HG03196 (cell line): Measurements from ENCODE around the gene SDK1.

ENCODE experiments used
- ATAC-seq: cut with Tn5 transposase; IDR thresholded peaks from one replicate; pipeline ENCODE4 v1.9.1; 2021; ENCODE audit not compliant: unreplicated experiment

The SDK1 gene

DNA sequence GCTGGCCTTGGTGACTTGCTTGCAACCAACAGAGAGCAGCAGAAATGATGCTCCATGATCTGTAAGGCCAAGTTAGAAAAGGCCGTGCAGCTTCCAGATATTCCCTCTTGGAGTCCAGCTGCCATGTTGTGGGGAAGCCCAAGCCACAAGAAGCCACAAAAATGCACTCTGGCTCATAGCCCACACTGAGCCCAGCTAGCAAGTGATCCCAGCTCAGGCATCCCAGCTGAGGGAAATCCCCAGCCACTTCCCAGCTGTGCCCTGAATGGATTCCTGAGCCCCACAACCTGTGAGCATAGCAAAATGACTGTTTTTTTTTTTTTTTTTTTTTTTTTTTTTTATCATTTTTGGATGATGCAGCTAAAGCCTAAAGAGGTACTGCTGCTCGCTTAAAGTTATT is 11.1 kb upstream of the SDK1 start:
- ATAC-seq, result no peak

DNA sequence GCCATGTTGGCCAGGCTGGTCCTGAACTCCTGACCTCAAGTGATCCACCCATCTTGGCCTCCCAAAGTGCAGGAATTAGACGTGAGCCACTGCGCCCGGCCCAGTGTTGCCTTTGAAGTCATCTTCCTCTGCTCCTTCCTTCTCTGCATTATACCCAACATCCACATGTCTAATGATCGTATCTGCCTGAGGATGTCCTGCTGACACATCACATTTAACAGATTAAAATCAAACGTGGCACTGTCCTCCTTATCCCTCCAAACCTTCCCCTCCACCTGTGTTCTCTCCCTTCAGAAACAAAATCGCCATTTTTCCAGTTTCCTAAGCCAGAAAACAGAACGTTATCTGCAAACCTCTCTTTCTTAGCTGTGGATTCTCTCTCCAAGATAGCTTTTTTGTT is 8.4 kb upstream of the SDK1 start:
- no peak for ATAC-seq

GRCh38 chr7:3294432-3295100 is 6.5 kb upstream of the SDK1 start:
- no peak for ATAC-seq

- no peak for ATAC-seq
Measured at GRCh38 chr7:3297105-3297819, 3.8 kb upstream of the SDK1 start.

- no peak for ATAC-seq
Measured at GRCh38 chr7:3300221-3300650, 816 bp upstream of the SDK1 start.

DNA sequence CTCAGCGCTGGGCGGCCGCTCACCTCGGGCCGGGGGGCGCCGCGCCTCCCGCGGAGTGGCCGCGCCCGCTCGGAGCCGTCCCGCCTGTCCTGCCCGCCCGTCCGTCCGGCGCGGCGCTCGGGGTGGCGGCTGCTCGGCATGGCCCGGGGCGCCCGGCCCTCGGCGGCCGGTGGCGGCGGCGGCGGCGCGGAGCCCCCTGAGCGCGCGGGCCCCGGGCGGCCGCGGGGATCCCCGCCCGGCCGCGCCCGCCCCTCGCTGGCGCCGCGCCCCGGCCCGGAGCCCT is 338 bp downstream of the SDK1 start:
- no peak for ATAC-seq

- no peak for ATAC-seq
Measured at GRCh38 chr7:3301831-3302618, 973 bp downstream of the SDK1 start.

GRCh38 chr7:3302681-3303320 is 1.7 kb downstream of the SDK1 start:
- no peak for ATAC-seq

- ATAC-seq, result no peak
Measured at GRCh38 chr7:3304131-3304530, 3.1 kb downstream of the SDK1 start.

DNA sequence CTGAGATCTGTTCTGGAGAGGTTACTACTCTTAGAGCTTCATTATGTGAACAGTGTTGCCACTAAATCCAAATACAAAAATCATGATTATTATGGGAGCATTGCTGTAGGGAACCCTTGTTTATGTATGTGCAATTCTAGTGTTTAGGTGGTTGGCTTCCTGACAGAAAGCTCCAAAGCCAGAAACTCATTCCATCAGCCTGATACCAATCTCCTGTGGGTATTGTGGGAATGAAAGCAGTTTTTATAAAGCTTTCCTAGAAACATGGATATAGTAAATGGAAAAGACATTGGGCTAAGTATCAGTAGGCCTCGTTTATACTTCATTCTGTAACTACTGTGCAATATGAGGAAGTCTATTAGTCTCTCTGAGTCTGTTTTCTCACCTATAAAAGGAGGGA is 6.4 kb downstream of the SDK1 start:
- ATAC-seq, result no peak

- ATAC-seq, result no peak
Measured at GRCh38 chr7:3309140-3309539, 8.1 kb downstream of the SDK1 start.

DNA sequence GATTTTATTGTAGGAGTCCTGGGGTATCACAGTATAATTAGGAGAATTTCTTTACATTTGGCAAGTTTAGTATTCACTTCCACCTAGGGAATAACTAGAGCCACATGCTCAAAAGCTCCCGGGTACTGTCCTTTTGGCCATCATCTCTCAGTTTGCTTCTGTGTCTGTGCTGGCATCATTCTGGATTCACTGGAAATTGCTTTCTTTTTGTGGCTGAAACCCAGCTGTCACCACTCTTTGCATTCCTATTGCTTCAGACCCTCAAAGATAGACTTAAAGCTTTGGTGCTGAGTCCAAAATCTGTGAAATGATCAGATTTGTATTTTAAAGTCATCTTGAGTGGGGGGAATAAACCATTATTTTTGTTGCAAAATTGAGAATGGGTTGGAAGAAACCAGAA is 8.9 kb downstream of the SDK1 start:
- ATAC-seq, result no peak

GRCh38 chr7:3310884-3311283 is 9.8 kb downstream of the SDK1 start:
- ATAC-seq, result no peak

DNA sequence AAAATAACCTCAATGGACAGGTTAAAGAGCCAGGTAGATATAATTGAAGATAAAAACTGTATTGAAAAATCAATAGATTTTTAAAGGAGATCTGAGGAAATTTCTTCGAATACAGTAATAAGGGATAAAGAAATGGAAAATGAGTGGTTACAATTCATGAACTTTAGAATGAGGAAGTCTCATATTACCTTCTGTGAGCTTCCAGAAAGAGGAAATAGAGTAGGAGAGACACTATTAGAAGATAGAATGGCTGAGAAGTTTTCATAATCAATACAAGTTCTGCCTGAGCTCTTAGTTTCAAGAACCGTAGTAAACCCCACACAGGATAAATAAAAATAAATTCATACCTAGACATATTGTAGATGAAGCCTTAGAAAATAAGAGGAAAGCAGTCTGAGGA is 11.5 kb downstream of the SDK1 start:
- no peak for ATAC-seq

DNA sequence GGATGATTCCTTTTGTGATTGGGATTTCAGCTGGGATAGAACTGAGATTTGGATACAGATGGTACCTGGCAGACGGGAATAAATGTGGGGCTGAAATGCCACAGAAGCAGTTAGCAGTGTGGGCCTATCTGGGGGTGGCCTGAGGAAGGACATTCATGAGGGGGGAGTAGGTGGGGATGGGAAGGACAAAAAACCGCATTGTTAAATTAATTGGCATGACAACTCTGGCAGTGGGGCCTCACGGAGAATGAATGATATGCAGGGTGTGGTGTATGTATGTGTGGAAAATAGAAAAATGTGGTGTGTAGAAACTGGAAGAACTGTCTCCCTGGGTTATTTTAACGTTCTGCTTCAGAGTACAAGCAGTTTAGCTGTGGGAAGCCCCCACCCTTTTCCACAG is 17.8 kb downstream of the SDK1 start:
- ATAC-seq, result no peak

DNA sequence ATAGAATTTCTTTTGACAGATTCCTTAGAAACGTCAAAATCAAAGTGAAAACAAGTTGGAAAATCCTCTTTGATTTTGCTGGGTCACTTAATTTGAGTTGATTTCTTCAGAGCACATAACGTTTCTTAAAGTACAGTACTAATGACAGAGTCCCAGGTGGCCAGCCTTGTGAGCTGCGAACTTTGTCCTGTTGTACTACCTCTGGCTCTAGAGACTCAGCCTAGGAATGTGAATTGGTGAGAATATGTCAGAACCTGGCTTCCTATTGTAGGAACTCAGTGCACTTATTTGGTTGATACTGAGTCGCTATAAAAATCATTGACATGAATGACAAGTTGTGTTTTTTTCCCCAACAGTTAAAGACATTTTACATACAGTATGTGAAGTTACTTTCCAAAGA is 20.2 kb downstream of the SDK1 start:
- ATAC-seq, result no peak

DNA sequence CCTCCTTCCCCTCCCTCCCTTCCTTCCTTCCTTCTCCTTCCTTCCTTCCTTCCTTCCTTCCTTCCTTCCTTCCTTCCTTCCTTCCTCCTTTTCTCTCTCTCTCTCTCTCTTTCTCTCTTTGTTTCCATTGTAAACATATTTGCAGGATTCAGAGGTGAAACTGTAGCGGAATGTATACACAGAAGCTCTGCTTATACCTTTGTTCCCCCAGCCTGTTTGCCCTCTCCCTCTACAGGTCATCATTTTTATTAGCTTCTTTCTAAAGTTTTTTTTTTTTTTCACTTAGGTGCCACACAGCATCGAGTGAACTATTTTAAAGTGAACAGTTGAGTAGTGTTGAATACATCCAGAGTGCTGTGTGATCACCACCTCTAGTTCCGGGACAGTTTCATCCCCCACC is 20.7 kb downstream of the SDK1 start:
- no peak for ATAC-seq

- ATAC-seq, result no peak
Measured at GRCh38 chr7:3326246-3326645, 25.2 kb downstream of the SDK1 start.

DNA sequence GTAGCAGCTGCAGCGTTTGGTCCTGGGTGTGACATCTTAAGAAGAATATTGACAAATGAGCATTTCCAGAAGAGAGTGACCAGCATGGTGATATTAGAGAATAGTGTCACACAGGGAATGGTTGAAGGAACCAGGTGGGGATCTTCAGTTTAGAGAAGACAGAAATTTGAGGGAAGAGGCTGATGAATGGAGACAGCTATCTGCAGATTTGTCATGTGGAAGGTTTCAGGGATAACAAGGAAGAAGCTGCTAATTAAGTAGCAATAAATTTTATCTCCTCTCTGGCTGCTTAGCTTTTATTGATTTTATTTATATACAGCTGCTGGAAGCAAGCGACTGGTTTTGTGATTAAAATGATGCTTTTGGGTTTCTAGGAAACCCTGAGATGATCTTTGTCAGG is 26.0 kb downstream of the SDK1 start:
- ATAC-seq, result no peak

GRCh38 chr7:3327655-3328054 is 26.6 kb downstream of the SDK1 start:
- no peak for ATAC-seq

DNA sequence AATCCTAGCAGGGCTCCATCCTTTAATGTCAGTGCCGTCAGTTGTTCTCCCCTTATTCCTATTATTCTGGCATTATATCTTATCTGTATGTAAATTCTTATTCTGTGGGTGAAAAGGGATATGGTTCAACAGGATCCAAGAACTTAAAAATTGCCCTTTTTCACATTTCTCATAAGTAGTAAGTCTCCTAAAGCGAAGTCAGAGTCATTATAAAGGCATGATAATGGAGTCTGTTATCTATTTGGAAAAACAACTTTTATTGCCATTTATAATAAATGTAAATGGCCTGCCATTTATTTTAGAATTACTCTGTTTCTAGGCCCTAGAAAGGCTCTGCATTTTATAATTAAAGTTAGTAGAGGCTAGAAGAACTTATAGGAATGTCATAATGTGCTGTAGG is 31.3 kb downstream of the SDK1 start:
- no peak for ATAC-seq

GRCh38 chr7:3333861-3334260 is 32.8 kb downstream of the SDK1 start:
- ATAC-seq, result no peak
